Measurements from ENCODE around the gene MAP1LC3A. TPM values are rescaled to one million over a fixed set of nuclear protein-coding genes. Genes with fewer than 3 reads are reported as not detected.

Gene MAP1LC3A
- total RNA-seq, 3 donors from 2014 or later (not counting 1 experiment from before 2014, with no cell fraction given), result 12.7 to 20.4 (median 19.8) TPM

DNA sequence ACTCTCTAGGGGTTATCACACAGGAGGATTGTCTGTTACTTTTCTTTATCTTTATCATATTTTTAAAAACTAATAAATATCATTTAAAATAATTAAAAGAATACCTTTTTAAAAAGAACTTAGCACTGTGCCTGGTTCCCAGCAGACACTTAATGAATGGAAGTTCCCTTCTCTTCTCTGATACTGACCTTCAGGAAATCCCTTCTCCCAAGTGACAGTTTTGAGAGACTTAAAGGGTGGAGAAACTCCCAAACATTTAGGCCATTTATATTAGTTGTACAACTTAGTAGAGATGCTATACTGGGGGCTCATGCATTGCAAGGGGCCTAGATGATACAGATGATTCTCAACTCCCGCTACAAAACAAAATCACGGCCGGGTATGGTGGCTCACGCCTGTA lies 18.5 kb downstream of the MAP1LC3A start:
- intact Hi-C loops (cut with micrococcal nuclease), result no loop called here
- 98% methylated on average over 4 of the region's 4 CpGs for WGBS (ENCODE audit: insufficient coverage)

DNA sequence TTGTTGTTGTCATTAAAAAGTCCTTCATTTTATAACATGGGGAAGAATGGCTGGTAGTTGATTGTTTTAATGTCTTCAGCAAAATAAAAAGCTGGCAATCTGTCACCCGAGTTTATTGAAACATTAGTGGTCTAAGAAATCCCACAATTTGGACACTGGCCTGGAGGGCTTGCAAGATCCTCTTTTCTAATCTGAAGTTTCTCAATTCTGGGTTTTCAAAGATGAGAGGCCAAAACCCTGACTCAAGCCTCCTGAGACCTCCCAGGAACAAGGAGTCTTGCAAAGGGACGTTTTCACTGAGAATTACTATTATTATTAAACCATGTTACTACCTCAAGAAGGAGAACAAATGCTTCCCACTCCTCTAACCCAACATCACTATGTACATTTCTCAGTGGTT lies 19.5 kb downstream of the MAP1LC3A start:
- WGBS (ENCODE audit: insufficient coverage), result 68% methylated on average over 2 of the region's 2 CpGs
- H3K27ac Mint-ChIP-seq, result no peak overlapping the region

More for the DNA sequence above, 18.5 kb downstream of the MAP1LC3A start:
- Mint-ChIP-seq H3K27me3 (ENCODE audit: low read depth in 2 of 2) (no peaks in the 10 kb centered on the region), H3K4me1 (peaks cover 11 to 12% of the 10 kb centered on the region in 2 donors), H3K36me3 (no peaks in the 10 kb centered on the region), H3K9me3 (no peaks in the 10 kb centered on the region), H3K4me3 (no peak overlapping the region), H3K27ac (no peak overlapping the region)
- ATAC-seq (no peak), DNase-seq (no peak)
- Histone ChIP-seq H3K9me3 (ENCODE audit: control insufficient read depth, insufficient read depth, low read length) (no peaks in the 10 kb centered on the region), H3K4me3 (ENCODE audit: low read length) (no peak overlapping the region), H3K36me3 (ENCODE audit: control insufficient read depth, insufficient read depth, low read length) (peaks cover 18% of the 10 kb centered on the region), H3K4me1 (ENCODE audit: control insufficient read depth, insufficient read depth, low read length) (peaks cover 10% of the 10 kb centered on the region), H3K27me3 (ENCODE audit: control insufficient read depth, insufficient read depth, low read length) (no peaks in the 10 kb centered on the region), H3K27ac (ENCODE audit: low read length) (no peak overlapping the region)
- TF ChIP-seq CTCF (IDR thresholded peaks at IDR 0.05), result no peak

GRCh38 chr20:34578521-34578920 lies 20.0 kb downstream of the MAP1LC3A start:
- Mint-ChIP-seq H3K4me1 (peaks cover 11 to 12% of the 10 kb centered on the region in 2 donors), H3K9me3 (no peaks in the 10 kb centered on the region), H3K27ac (no peak overlapping the region), H3K27me3 (ENCODE audit: low read depth in 2 of 2) (no peaks in the 10 kb centered on the region), H3K36me3 (no peaks in the 10 kb centered on the region), H3K4me3 (no peak overlapping the region)
- 90% methylated on average over 6 of the region's 6 CpGs for whole genome bisulfite sequencing (ENCODE audit: insufficient coverage)
- ATAC-seq, result no peak
- Histone ChIP-seq H3K4me1 (ENCODE audit: control insufficient read depth, insufficient read depth, low read length) (peaks cover 10% of the 10 kb centered on the region), H3K4me3 (ENCODE audit: low read length) (no peak overlapping the region), H3K27ac (ENCODE audit: low read length) (no peak overlapping the region), H3K9me3 (ENCODE audit: control insufficient read depth, insufficient read depth, low read length) (no peaks in the 10 kb centered on the region), H3K27me3 (ENCODE audit: control insufficient read depth, insufficient read depth, low read length) (no peaks in the 10 kb centered on the region), H3K36me3 (ENCODE audit: control insufficient read depth, insufficient read depth, low read length) (peaks cover 13% of the 10 kb centered on the region)
- no peak for DNase-seq
- TF ChIP-seq CTCF (IDR thresholded peaks at IDR 0.05), result no peak
- intact Hi-C loops (cut with micrococcal nuclease), result no loop called here

More for the DNA sequence above, 19.5 kb downstream of the MAP1LC3A start:
- H3K4me1 Mint-ChIP-seq, result peaks cover 11 to 12% of the 10 kb centered on the region in 2 donors
- no peak for TF ChIP-seq CTCF (IDR thresholded peaks at IDR 0.05)
- peaks cover 10% of the 10 kb centered on the region for H3K4me1 ChIP-seq (ENCODE audit: control insufficient read depth, insufficient read depth, low read length)
- no peaks in the 10 kb centered on the region for H3K9me3 Mint-ChIP-seq
- H3K9me3 ChIP-seq (ENCODE audit: control insufficient read depth, insufficient read depth, low read length), result no peaks in the 10 kb centered on the region
- H3K36me3 ChIP-seq (ENCODE audit: control insufficient read depth, insufficient read depth, low read length), result peaks cover 16% of the 10 kb centered on the region
- H3K4me3 ChIP-seq (ENCODE audit: low read length), result no peak overlapping the region
- no peaks in the 10 kb centered on the region for H3K27me3 Mint-ChIP-seq (ENCODE audit: low read depth in 2 of 2)
- H3K4me3 Mint-ChIP-seq, result no peak overlapping the region
- H3K27me3 ChIP-seq (ENCODE audit: control insufficient read depth, insufficient read depth, low read length), result no peaks in the 10 kb centered on the region
- intact Hi-C loops (cut with micrococcal nuclease), result no loop called here
- no peak overlapping the region for H3K27ac ChIP-seq (ENCODE audit: low read length)
- ATAC-seq, result no peak
- no peaks in the 10 kb centered on the region for H3K36me3 Mint-ChIP-seq
- no peak for DNase-seq
